Stimulated activated naive CD4-positive, alpha-beta T cell (primary cell): ENCODE results near the gene FAM76B.

Experiments used
- DNase-seq, 6 experiments: peaks; one replicate each; lab custom pipeline; 2025; lab: John Stamatoyannopoulos, UW

Gene FAM76B

DNA sequence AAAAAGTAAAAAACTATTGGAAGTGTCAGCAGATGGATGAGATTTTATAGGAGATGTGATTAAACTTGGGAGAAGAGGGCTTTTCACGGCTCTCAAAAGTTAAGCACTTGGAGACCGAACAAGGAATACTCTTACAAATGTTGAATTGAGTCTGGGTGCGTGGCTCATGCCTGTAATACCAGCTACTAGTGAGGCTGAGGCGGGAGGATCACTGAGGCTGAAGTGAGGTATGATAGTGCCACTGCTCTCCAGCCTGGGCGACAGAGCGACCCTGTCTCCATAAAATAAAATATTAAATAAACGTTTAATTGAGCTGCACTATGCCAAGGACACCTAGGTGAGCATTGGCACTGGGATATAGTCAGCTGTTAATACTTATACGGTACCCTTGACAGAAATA is 2.6 kb upstream of the FAM76B start:
- no peak for DNase-seq

DNA sequence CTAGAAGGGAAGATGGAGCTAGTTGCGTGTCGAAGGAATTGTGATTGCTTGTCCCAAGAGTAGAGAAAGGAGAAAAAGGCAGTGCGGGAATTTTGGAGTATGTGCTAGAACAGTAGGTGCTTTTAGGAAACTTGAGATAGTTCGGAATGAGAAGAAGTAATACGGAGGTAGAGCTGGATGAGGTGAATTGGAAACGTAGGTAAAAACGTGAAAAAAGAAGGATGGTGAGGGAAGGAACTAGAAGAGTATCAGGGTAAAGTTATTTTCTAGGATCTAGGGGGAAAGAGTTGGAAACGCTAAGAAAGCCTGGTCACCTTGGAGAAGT is 2.1 kb upstream of the FAM76B start:
- DNase-seq = no peak

DNA sequence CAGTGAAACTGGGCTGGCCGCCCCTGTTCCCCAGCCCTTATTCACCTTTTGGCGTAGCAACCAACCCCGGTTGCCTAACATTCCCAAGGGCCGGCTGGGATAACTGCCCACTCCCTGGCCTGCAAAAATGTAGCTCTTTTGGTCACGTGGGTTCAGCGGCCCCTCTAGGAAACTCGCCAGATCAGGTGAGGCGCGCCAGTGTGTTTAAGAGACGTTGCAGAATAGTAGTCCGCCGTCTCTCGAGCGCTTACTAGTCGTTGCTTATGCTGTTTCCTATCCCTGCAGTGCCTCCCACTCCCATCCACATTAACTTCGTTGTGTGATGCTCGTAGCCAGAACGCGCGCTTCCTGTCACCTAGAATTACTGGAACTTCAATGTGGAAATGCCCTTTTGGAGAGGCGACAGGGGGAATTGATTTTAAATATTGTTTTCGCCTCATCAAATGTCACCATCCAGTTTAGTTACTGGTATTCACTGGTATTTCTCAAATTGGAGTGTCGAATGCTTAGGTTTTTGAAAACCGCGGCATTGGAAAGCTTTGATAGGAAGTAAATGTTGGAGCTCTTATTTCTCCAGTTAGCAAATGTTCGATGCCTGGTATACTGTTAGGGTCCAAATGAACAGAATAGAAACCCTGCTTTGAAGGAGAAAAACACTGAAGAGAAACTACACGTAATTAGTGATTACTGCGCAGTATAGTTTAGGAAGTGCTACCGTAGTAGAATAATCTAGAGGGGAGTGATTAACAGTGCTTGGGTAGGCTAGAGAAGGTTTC is 1.5 kb upstream of the FAM76B start:
- peak in 4 of 6 experiments; percentile 23 to 56 (median 40) for DNase-seq

DNA sequence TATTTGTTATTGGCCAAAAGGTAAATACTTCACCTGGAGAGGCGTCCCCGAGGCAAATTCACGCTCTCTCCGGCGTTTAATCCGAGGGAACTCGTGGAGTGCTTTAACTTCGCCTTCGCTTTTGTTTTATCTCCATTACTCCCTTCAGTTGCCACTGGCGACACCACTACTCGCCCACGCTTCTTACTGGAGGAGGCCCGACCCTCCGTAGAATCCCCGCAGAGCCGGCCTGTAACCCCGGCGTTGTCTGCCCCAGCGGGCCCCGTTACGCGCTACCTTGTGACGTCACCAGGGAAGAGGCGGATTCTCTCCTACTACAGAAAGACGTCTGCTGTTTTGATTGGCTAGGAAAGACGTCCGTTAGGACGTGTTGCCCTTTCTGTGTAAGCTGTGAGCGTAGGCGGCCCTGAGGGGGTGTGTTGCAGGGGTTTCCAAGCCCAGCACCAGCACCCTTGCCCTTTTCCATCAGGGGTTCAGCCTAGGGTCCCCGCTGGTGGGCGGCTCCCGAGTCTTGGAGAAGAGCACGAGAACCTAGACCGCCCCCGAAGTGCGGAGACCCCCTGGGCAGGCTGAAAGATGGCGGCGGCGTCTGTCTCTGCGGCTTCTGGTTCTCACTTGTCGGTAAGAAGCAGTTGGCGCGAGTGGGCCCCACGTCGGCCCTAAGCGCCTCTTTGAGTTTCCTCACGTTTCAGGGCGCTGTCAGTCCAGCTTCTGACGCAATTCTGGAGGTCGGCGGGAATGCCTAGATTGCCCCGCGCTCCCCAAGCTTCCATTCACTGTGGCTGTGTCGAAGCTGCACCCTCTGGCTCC is 746 bp upstream of the FAM76B start, which contains the start of gene CEP57:
Gene CEP57, plus strand, starts transcription at position 376 of the 810 bp plus-strand sequence. Its CDS starts 201 bp downstream, at position 577.
- peak; percentile 91 to 99 (median 94) for DNase-seq

DNA sequence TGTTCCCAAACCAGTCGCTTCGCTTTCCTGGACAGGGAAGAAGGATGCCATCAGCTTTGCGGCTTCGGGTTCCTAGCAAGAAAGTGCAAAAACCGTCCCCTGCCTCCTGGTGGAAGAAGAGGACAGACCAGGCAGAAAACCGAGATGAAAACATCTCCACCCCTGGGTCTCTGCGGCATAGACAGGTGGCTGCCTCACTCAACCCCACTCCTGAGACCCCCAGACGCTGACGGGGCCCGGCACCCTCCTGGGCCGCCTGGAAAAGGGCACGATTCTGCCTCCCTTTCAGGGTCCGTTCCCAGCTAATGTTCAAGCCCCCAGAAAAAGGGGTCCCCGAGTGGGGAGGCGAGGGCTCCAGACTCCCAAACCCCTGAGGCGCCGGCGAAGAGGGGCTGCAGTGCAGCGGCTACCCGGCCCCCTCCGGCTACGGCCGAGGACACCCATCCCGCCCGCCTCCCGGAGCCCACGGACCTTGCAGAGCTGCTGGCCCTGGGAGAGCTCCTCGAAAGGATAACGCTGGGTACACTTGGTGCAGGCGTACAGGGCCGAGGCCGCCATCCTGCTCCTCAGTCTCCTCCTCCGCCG is 569 bp downstream of the FAM76B start:
- DNase-seq = peak in 5 of 6 experiments; percentile 22 to 74 (median 23)

DNA sequence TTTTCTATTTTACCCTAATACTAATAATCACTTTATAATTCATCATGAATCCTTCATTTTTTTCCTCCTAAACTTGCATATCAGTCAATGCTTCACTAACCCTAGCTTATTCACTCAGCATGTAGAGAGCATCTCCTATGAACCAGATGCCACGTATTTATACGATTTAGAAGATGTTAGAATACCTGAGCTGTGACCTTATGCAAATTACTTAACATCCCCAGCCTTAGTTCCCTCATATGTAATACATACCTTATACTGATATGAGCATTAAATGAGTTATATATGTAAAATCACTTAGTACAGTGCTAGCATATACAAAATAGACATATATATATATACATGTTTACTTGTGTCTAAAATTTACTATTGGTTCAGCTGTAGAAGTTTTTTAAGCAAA is 9.0 kb downstream of the FAM76B start:
- no peak for DNase-seq

DNA sequence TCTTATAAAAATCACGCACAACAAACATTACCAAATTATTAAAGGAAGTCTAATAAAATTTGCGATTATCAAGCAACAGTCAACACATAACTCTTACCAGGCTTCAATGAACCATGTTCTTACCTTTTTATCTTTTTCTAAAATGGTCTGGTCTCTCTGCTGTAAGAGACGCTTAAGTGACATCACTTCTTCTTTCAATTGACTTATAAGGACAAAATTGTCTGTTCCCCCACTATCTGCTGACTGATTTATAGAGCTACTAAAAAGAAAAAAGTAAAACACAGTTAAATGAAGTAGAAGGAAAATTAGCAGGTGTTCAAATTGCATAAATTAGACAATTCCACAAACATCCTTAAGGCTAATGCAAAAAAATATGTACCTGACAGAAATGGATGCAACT is 10.9 kb downstream of the FAM76B start:
- DNase-seq = no peak

DNA sequence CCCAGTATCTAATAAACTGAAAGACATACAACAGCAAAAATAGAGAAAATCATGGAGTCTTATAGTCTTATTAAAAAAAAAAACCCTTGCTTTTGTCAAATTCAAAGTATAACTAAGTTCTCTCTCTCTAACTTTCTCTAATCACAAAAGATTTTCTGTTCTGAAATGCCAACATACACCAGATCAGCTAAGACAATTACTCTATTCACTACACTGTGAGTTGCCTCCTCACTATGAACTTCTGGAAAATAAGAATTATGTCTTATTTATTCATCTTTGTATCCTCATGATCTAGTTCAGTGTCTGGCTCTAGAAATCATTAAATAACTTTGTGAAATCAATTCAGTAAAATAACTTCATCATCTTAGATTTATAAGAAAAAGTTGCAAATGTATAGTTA is 12.7 kb downstream of the FAM76B start:
- DNase-seq = no peak

DNA sequence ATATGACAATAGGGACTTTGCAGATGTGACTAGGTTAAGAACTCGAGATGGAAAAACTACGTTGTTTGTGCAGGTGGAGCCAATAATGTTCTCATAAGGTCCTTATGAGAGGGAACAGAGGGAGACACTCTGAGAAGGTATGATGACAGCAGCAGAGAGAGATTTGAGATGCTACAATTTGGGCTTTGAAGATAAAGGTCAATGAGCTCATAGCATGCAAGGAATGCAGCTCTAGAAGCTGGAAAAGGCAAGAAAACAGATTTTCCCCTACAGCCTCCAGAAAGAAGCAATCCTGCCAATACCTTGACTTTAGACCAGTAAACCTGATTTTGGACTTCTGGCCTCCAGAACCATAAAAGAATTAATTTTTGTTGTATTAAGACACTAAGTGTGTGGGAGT is 21.1 kb downstream of the FAM76B start:
- DNase-seq = no peak

DNA sequence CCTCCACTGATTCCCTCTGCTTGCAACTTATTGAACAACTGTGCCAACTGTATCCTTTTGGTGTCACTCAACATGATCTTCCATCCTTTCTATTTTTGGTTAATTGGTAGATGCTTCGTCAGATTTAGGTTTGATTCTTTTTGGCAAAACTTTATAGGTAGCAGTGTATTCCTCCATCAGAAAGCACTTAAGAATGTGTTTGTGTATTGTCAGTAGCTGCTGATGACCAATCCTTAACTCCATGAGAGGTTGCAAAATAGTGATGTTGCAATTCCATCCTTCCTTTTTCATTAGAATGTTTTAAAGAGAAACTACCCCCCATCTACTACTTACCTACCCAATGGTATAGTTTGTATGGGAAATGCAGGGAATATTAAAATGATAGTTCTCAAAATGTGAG is 22.1 kb downstream of the FAM76B start:
- DNase-seq = no peak

DNA sequence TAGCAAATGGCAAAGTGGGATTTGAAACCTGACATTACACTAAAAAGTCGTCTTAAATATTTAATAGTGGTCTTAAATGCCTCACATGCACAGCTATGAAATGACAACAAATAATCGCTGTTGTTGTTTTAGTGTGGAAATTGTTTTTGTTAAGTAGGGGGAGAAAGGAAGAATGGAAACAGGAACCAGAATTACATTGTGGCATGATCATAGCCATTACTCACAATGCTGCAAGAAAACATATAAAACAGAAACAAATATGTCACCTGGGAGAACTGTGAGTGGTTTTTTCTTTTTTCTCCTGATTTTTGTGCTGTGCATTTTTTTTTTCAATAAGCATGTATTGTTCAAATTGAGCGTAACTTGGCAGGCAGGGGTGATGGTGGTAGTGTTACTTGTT is 22.9 kb downstream of the FAM76B start:
- no peak for DNase-seq

DNA sequence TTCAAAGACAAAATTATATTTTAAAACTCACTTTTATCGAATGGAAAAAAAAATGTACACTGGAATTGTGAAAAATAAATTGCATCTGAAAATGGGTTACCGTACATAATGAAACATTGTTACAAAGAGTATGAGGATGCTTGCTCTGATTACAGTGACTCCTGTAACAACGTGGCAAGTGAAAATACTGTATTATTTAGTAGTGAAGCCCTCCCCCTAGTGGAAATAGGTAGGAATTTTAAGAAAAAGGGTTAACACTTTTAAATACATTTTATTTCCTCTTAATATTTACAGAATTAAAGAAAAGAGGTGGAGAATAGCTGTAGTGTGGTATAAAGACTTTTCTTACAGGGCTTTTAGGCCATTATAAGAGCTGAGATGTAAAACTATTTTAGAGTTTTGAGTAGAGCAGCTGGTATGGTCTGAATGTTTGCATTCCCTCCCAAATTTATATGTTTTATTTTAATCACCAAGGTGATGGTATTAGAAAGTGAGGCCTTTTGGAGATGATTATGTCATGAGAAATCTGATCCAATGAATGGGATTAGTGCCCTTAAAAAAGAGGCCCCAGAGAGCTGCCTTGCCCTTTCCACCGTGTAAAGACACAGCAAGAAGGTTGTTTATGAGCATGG is 25.2 kb downstream of the FAM76B start:
- peak in 3 of 6 experiments; percentile 40 to 72 (median 72) for DNase-seq

DNA sequence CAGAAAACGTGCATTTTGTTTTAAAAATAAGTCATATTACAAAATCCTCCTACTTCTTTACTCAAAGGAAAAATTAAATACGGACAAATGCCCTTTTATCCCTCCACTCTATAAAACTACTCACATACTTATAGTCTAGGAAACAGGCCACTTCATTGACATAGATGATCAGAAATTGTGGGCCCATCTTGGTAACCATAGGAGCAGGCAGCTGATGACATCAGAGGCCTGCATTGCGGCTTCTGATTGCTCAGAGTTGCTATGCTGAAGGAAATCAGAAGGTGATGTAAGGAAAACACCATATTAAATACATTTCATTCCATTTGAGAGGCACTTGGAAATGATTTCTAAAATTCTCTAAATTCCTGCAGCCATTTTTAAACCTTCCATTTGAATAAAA is 27.0 kb downstream of the FAM76B start:
- no peak for DNase-seq

DNA sequence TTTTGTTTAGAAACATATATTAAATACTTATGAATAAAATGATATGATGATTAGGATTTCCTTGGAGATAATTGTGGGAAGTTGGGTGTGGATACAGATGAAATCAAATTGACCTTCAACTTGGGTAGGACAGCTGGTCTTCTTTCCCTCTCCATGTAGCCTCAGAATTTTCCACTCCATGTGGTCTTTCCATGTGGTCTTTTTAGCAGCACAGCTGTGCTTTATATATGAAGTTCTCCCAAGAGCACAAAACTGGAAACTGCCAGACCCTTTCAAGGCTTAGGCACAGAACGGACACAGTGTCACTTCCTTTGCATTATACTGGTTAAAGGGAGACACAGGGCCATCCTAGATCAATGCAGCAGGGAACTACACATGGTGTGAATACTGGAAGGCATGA is 28.6 kb downstream of the FAM76B start:
- DNase-seq = no peak

DNA sequence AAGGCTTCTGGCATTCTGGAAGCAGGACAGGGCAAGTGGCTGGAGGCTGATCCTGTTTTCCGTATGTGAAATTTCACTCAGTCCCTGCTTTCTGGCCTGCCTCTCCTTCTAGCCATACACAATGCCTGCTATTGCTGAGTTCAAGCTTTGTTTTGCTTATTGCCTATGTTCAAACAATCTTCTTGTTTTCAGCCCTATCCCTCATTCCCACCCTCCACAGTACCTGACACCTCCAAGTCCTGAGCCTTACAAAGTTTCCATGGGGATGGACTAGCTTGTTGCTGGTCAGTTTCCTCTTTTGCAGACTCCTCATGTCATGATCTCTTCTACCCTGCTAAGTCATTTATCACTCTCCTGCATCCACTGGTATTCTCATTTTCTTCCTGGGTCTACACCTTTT is 38.1 kb downstream of the FAM76B start:
- no peak for DNase-seq

DNA sequence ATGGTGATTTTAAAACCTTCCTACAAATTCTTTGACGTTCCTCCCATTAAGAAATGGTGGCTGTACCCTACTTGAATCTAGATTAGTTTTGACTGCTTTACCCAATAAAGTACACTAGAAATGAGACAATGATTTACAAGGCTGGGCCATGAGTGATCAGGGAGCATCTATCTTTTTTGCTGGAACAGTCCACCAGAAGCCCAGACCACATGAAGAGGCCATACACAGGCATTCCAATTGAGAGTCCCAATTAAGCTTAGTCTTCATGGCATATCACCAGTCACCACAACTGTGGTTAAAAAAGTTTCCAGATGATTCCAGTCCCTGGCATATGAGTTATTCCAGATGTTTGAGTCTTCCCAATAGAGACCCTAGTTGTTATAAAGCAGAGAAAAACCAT is 39.5 kb downstream of the FAM76B start:
- no peak for DNase-seq

DNA sequence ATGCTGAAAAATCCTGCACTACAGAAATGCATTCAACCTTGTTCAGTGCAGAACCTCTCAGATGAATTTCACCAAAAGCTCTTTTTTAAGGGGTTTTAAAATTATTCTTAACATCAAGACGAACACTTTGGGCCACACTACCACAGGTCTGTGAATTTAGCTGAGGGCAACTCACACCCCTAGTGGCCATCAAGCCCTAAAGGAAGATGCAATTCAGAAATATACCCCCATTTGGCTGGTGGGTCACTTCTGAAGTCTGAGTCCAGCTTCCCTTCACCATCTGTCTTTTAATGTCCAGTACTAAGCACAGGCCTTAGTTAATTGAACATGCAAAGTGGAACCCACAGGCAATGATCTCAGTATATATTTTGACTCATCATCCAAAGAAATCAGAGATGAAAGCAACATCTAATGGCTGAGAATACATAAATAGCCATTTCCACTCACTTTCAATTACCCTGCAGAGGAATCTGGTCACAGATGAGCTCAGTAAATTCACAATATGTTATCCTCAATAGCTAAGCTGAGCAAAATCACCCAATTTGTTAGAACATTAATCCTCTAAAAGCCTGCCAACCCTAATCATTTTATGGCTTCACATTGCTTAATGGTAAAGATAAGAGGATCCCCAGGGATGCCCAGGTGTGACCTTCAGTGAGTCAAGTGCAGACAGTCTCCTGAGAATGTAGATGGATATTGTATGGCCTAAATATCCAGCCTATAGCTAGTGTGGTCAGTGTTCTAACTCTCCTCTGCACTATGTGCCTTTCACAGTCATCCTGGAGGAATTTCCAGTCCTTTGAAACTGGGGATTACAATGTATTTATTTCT is 50.3 kb downstream of the FAM76B start:
- DNase-seq = no peak

DNA sequence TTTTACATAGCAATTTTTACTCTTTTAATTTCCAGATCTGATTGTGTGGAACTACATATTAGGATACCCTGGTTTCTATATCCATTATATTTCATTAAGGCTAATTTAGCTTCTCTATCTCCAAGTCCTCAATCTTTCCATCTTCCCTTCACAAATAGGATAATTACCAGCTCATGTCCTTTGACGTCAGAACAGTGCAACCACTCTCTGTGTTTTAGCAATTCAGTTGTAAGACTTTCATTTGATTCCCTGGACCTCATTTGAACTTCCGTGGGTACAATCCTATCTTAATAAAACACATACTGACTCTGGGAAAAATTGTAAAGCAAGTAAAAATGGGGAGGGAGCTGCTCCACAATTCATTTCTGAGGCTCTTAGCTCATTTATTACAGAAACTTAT is 52.8 kb downstream of the FAM76B start:
- DNase-seq = no peak

DNA sequence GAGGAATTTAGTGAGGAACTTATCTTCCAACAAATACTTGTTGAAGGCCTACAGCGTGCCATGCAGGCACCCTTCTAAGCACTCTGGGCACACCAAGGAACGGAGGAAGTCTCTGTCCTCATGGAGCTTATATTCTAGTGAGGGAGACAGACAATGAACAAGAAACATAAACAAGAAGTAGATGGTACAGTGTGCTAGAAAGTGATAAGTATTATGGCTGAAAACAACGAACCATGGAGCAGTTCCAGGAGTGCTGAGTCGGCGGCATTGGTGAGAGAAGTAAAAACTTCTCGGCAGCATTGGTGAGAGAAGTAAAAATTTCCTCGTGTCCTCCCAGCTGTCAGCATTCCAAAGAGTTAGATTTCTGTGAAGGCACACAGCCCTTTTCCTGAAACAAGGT is 53.2 kb downstream of the FAM76B start:
- no peak for DNase-seq

DNA sequence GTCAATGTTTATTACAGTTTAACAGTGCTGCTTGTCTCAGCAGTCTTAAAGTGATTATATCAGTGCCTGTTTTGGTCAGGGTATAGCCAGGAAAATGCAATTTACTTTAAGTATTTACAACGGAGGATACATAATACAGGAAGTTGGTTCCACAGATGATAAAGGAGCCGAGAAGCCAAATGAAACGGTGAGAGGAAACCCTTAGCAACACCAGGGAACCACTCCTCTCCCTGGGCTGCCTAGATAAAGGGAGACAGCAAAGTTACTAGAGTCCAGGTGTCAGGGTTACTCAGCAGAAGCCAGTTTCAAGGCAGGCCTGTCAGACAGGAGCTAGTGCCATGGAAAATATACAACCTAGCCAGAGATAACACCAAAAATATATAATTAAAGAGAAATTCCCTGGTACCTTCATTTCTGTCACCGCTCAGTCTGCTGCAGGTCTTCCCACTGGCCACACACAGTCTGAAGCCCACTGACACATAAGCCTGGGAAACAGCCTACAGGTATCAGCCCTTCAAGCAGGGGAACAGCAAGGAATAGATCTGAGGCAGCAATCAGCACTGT is 55.5 kb downstream of the FAM76B start:
- DNase-seq = no peak

DNA sequence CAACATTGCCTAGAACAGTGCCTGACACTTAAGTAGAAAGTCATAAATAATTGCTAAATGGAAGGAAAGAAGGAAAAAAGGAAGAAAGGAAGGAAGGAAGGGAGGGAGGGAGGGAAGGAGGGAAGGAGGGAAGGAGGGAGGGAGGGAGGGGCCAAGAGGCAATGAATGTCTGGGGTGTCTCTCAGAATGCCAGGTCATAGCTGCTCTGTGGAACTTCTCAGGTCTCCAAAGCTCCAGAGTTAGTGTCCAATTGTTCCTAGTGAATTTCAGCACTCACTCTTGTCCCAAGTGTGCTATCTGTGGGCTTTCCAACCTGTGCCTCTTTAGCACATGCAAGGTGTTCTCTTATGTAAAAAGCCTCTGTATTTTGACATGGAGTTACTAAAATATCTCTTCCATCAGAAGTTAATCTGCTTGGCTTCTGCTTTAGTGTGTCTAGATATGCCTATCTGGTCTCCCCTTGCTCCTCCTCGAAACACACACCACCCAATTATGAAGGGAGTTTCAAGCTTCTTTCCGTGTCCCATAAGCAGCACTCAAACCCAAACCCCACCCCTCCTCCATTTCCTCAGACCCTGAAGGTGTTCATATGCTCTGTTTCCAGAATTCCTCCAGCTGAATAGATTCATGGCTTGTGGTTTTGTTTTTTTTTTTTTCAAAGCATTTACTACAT is 56.5 kb downstream of the FAM76B start:
- no peak for DNase-seq
